Raji (cell line): Measurements from ENCODE around the gene TYR.

Source experiments
- POLR2A ChIP-seq: IDR thresholded peaks from 2 replicates; pipeline ENCODE4 v1.6.1; 2011; ENCODE audit warnings: low read depth, low read length, control low read depth; ENCODE audit not compliant: insufficient read depth

The TYR gene

DNA sequence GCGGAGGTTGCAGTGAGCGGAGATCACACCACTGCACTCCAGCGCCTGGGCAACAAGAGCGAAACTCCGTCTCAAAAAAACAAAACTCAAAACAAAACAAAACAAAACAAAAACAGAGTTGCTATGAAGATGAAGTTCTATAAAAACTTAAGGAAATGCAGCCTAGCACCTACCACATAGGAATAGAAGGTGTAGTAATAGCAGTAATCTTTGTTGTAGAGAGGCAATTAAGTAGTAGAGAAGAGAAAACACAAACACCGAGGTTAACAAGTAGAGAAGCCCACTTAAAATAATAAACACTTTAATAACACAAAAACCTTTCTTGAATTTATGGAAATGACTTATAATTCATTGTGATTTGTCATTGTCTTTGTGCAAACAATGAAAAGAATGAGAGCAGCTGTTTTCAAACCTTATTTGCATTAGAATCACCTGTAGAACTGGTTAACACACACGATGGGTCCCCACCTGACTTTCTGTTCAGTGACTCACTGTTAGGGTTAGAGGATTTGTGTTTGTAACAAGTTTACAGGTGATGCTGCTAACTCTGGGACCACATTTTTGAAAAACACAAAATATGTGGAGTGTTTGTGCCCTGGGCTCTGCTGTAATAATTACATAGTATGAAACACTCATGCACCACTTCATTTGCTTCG lies 43.1 kb downstream of the TYR start:
- no peak for TF ChIP-seq POLR2A

DNA sequence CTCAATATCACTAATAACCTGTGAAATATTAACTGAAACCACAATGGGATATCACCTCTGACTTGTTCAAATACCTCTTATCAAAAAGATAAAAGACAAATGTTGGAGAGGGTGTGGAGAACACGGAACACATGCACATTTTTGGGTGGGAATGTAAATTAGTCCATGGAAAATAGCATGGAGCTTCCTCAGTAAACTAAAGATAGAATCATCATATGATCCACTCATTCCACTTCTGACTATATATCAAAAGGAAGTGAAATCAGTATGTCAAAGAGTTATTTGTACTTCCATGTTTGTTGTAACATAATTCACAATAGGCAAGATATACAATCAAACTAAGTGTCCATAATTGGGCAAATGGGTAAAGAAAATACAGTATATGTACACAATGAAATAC lies 57.4 kb downstream of the TYR start:
- no peak for TF ChIP-seq POLR2A

- TF ChIP-seq POLR2A, result no peak
Measured at GRCh38 chr11:89235976-89236375, 58.3 kb downstream of the TYR start.

DNA sequence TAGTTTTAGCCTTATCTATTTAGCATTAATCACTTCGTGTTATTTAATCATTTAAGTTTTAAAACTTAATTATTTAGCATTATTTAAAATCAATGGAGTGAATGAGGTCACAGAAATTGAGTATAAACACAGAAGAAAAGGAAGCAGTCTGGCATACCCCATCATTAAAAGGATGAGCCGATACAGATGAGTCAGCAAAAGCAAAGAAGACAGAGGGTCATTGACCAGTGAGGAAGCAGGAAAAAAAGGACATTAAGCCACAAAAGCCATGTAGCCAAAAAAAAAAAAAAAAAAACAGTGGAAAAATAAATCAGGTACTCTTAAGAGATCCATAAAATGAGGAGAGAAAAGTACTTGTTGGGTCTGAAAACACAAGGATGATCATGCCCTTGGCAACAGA lies 71.5 kb downstream of the TYR start:
- TF ChIP-seq POLR2A, result no peak

- TF ChIP-seq POLR2A, result no peak
Measured at GRCh38 chr11:89267660-89268302, 90.1 kb downstream of the TYR start.

GRCh38 chr11:89275966-89276365 lies 98.3 kb downstream of the TYR start:
- no peak for TF ChIP-seq POLR2A

GRCh38 chr11:89279176-89279575 lies 101.5 kb downstream of the TYR start:
- TF ChIP-seq POLR2A, result no peak

GRCh38 chr11:89293965-89294679 lies 116.4 kb downstream of the TYR start:
- TF ChIP-seq POLR2A, result no peak

DNA sequence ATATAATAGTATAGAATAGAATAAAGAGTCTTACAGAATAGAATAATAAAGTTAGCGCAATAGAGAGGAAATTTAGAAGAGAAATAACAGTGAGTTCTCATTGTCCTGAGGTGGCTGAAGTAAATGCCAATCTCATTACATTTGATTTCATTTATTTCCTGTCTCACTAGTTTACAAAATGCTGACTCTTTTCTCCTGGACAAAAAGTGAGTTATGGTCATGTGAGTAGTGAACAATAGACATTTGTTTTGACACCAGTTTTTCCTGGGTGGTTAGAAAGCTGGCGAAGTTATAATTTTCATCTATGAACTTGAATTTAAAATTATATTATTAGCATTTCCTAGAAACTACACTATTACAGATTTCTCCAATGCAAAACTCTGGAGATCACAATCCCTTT lies 143.7 kb downstream of the TYR start:
- no peak for TF ChIP-seq POLR2A

- TF ChIP-seq POLR2A, result no peak
Measured at GRCh38 chr11:89327885-89328284, 150.2 kb downstream of the TYR start.
